HG02973 (cell line): ENCODE measurements around the gene PRKN.

Experiments
- ATAC-seq: cut with Tn5 transposase; IDR thresholded peaks from one replicate; pipeline ENCODE4 v1.9.1; 2021; ENCODE audit warnings: moderate library complexity; ENCODE audit not compliant: unreplicated experiment

PRKN gene

GRCh38 chr6:161486361-161487216, 1241.0 kb downstream of the PRKN start:
- ATAC-seq: no peak

- no peak for ATAC-seq
Measured at GRCh38 chr6:161482517-161482858, 1245.1 kb downstream of the PRKN start.

- no peak for ATAC-seq
Measured at GRCh38 chr6:161481786-161482516, 1245.6 kb downstream of the PRKN start.

DNA sequence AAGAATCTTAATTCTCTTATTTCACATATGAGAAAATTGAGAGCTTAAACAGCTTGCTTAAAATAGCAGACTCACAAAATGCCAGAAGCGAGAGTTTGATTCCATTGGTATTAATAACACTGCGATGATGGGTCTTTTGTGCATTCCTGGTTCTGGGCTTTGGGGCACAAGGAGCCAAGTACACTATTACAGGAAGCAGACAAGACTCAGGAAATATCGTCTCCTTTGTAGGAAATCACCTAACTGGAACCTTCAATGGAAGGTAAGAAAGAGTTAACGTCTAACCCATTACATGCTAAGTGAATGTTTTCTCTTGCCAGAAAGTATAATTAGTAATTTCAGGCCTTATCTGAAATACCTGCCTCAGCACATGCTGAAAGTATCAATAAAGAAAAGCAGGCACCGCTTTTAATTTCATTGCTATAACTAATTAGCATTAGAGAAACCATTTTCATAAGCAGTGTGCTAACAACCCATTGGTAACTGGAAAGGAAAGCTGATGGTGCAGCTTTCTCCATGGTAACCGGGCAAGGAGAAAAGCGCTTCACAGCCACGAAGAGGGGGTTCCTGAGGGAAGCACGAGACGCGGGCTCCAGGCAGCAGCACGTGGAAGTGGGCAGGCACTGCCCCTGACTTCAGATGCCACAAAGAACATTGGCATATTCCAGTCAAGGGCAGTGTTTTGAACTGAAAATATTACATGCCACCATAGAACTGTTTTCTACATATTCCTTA, 1247.0 kb downstream of the PRKN start:
- ATAC-seq: no peak

- no peak for ATAC-seq
Measured at GRCh38 chr6:161479376-161479775, 1248.2 kb downstream of the PRKN start.

DNA sequence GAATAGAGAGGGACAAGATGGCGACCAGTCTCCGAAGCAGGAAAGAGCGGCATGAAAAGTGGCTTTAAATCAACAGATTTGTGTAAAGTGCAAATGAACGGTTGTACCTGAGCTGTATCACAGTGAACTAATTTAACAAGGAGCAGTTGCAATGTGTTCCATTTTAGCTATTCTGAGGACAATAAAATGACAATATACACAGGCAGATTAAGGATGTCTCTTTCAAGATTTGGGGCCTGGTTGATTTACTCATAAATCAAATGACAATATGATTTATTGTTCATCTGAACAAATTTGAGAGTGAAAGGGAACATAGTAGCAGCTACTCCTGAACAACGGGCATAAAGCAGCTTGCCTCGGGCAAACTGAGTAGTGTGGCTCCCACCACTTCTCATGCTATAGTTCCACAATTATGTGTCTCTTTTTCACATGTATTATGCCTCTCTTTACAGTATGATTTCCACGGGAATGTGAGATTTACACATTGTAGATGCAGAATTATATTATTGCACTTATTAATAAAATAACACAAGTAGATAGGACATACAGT, 1249.6 kb downstream of the PRKN start:
- ATAC-seq: no peak

DNA sequence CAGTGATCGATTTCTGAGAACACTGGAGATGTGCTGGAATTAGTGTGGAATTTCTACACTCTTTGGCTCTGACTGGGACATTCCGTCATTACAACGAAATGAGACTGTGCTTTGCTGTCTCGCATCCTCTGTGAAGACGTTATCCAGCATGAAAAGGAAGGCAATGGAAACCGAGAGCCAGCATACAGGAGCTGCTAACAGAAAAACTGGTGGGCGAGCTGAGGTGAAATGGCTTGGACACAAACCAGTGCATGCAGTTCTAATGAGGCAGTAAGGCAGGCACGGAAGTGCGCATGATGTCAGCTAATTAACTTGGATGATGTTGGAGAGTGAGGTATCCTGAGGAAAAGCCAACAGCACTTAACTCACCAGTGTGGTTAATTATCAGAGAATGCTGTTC, 1250.9 kb downstream of the PRKN start:
- ATAC-seq: no peak

- ATAC-seq: no peak
Measured at GRCh38 chr6:161465403-161465802, 1262.2 kb downstream of the PRKN start.

DNA sequence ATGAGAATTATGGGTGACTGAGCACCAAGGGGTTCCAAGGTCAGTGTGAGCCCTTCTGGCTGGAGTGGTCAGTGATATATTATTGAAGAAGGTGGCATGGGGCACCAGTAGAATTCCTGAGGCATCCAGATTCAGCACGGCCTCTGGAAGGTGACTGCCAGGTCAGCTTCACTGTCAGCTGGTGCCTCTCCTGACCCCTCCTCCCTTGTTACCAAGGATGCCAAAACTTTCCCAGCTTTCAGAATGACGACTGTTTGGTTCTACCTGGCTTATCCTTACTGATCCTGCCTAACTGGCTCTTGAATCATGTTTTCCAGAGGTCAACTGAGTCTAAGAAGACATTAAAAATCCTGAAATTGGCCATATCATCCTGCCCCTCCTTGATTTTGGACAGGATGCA, 1264.5 kb downstream of the PRKN start:
- ATAC-seq: no peak

GRCh38 chr6:161462148-161462547, 1265.4 kb downstream of the PRKN start:
- no peak for ATAC-seq

DNA sequence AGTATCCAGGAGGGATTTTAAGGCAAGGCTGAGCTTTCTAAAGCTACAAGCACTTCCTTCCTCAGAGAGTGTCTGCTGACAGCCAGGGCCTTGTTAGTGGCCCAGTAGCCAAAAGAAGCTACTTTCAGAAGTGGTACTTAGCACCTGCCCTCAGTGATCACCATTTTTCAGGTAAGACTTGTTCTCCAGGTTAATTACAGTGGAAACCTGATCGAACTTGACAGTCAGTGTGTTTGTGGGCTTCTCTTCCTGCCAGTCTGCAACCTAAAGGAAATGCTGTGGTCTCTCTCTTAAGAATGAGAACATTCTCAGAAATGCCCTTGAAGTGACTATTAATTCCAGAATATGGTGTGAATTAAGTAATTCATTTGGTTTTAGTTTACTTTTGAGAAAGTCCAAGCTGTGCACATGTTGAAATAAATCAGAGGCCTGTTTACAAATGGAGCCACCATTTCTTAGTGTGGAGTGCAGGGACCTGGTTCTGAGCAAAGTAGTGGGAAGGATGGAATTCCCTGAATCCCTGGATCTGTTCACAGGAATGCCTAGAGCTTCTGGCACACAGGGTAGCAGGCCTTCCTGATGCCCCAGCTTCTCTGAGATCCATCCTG, 1268.5 kb downstream of the PRKN start:
- ATAC-seq: no peak

DNA sequence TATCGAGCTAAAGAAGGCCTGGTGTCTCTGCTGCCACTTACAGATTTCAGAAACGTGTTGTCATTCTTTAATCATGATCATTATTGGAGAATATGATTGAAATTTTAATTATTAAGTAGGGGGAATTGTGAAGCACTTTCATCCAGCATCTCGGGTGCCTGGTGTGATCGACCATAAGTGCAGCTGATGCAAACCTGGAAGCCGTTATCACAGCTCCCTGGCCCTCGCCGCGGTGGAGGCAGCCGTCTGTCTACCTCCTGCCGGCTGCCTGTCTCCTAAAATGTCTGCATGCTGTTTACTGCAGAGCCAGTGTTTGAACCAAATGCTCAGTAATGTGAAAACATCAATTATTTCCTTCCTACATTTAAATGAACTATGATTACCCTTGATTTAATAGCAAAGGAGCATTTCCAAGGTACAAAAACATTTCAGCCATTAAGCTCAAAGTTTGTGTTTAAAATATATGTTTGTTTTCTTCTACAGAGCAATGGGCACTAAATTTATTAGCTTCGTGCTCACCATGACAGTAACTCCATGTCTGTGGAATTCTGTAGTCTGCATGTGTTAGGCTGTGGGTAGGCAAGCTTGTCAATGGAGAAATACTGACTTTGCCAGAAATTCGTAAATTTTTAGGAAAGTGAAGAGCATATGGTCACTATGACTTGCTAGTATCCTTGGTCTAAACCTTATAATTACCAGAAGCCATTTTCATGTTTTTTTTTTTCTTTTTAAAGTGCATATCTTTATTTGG, 1269.2 kb downstream of the PRKN start:
- no peak for ATAC-seq

DNA sequence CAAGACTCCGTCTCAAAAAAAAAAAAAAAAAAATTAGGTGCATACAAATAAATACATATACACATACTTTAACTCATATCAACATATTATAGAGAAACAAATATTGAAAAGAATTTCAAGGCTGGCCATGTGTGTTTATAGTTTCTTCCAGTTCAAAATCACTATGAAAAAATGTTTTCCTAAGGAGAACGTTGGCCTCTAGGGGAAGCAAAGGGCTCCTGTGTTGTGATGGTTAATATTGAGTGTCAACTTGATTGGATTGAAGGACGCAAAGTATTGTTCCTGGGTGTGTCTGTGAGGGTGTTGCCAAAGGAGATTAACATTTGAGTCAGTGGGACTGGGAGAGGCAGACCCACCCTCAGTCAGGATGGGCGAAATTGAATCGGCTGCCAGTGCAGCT, 1271.7 kb downstream of the PRKN start:
- ATAC-seq: no peak

GRCh38 chr6:161453558-161453957, 1274.0 kb downstream of the PRKN start:
- no peak for ATAC-seq

DNA sequence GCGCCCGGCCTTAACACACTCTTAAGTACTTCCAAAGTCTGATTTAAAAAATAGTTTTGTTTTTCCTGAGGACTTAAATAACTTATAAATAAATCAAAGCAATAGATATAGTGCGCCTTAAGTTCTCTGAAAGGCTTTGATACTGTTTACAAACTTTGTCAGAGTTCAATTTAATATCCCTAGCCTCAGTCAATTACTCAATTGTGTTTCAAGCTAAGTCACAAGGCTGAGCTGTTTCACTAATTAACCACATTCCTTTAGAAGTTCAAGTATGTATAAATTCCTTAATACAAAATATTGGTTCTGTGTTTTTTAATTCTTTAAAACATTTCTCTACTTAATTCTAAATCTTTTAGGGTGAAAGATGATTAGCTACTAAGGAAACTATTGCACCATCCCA, 1275.3 kb downstream of the PRKN start:
- ATAC-seq: no peak

GRCh38 chr6:161449521-161449920, 1278.0 kb downstream of the PRKN start:
- no peak for ATAC-seq

DNA sequence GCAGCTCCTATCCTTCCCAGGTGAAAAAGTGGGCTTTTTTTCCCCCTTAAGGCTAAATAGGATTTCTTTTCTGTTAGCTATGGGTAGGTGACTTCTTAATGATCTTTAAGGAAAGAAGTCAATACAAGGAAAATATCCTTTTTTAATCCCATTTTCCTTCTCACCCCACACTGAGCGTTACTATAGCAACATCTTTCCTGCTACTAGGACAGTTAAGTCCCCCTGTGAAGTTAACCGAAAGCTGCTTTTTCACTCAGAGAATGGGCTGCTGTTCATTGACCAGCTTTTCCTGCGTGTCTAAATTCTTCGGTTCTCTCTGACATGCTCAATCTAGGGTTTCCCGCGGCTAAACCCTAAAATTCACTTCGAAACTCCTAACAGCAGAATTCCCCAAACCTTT, 1280.6 kb downstream of the PRKN start:
- no peak for ATAC-seq

DNA sequence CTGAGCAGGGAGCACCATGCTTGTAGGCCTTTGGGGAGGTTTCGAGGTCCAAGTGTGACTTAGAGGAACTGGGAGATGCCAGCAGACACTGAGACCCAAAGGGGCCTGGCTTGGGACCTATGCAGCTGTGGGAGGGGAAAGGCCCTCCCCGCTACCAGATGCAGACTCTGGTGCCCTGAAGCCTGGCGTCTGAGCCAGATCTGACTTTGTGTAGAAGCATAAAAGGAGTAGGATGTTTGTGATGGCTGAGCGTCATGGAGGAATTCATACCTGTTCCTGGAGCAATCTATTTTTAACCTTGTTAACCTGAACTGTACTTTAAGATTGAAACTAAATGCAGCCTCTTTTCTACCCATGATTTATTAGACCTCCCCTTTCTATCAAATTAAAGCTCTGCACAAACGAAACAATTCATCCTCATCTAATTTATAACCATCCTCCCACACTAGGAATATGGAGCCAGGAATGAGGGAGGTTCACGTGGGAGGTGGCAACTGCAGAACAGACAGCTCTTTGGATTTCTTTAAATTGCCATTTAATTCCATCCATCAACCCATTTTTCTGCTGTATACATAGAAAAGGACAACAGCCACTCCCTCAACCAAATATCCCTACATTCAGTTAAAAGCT, 1281.2 kb downstream of the PRKN start:
- ATAC-seq: no peak

GRCh38 chr6:161445021-161445799, 1282.4 kb downstream of the PRKN start:
- no peak for ATAC-seq
